ENCODE data around the gene CCR3.

The CCR3 gene

GRCh38 chr3:46221938-46222337 lies 20.3 kb upstream of the CCR3 start:
- DNase-seq, result no peak

GRCh38 chr3:46222435-46223161 lies 19.7 kb upstream of the CCR3 start:
- DNase-seq, result no peak

GRCh38 chr3:46228260-46229242 lies 13.7 kb upstream of the CCR3 start:
- DNase-seq, result peak; percentile 21

GRCh38 chr3:46231323-46231722 lies 10.9 kb upstream of the CCR3 start:
- peak; percentile 41 for DNase-seq

GRCh38 chr3:46233194-46233593 lies 9.1 kb upstream of the CCR3 start:
- DNase-seq, result no peak

GRCh38 chr3:46235425-46235824 lies 6.8 kb upstream of the CCR3 start:
- no peak for DNase-seq

- DNase-seq, result no peak
Measured at GRCh38 chr3:46236294-46237054, 5.8 kb upstream of the CCR3 start.

- no peak for DNase-seq
Measured at GRCh38 chr3:46238386-46238785, 3.9 kb upstream of the CCR3 start.

GRCh38 chr3:46239301-46239938 lies 2.8 kb upstream of the CCR3 start:
- DNase-seq, result no peak

- DNase-seq, result no peak
Measured at GRCh38 chr3:46239952-46240351, 2.3 kb upstream of the CCR3 start.

- DNase-seq, result no peak
Measured at GRCh38 chr3:46243560-46243959, 1.3 kb downstream of the CCR3 start.

- DNase-seq, result no peak
Measured at GRCh38 chr3:46245146-46245545, 2.9 kb downstream of the CCR3 start.

GRCh38 chr3:46252980-46253379 lies 10.7 kb downstream of the CCR3 start:
- no peak for DNase-seq

- no peak for DNase-seq
Measured at GRCh38 chr3:46258525-46258924, 16.3 kb downstream of the CCR3 start.

- DNase-seq, result peak; percentile 30
Measured at GRCh38 chr3:46261926-46262594, 19.8 kb downstream of the CCR3 start.

GRCh38 chr3:46264002-46264401 lies 21.7 kb downstream of the CCR3 start:
- no peak for DNase-seq

- DNase-seq, result no peak
Measured at GRCh38 chr3:46266598-46266997, 24.3 kb downstream of the CCR3 start.

GRCh38 chr3:46269556-46269955 lies 27.3 kb downstream of the CCR3 start:
- peak; percentile 83 for DNase-seq

- DNase-seq, result no peak
Measured at GRCh38 chr3:46270474-46270873, 28.2 kb downstream of the CCR3 start.

GRCh38 chr3:46271209-46271745 lies 29.0 kb downstream of the CCR3 start:
- DNase-seq, result no peak

- no peak for DNase-seq
Measured at GRCh38 chr3:46272028-46272451, 29.8 kb downstream of the CCR3 start.

Measured in activated CD4-positive, alpha-beta T cell treated with anti-CD3 and anti-CD28 coated beads, Interleukin-10, Interleukin-2, amounts not matched to agents 100 ng/mL and 50 ng/mL, durations not matched to agents 16 hours and 8 hours (primary cell).